GM04503 (cell line): ENCODE data around the gene ANKRD10.

Experiments
- DNase-seq: peaks from one replicate; pipeline ENCODE4 v3.0.0-alpha.2; 2012; ENCODE audit warnings: low read depth

ANKRD10 gene

GRCh38 chr13:110944968-110945927 is 30.4 kb upstream of the ANKRD10 start:
- no peak for DNase-seq

- peak; percentile 29 for DNase-seq
Measured at GRCh38 chr13:110944121-110944967, 29.5 kb upstream of the ANKRD10 start.

DNA sequence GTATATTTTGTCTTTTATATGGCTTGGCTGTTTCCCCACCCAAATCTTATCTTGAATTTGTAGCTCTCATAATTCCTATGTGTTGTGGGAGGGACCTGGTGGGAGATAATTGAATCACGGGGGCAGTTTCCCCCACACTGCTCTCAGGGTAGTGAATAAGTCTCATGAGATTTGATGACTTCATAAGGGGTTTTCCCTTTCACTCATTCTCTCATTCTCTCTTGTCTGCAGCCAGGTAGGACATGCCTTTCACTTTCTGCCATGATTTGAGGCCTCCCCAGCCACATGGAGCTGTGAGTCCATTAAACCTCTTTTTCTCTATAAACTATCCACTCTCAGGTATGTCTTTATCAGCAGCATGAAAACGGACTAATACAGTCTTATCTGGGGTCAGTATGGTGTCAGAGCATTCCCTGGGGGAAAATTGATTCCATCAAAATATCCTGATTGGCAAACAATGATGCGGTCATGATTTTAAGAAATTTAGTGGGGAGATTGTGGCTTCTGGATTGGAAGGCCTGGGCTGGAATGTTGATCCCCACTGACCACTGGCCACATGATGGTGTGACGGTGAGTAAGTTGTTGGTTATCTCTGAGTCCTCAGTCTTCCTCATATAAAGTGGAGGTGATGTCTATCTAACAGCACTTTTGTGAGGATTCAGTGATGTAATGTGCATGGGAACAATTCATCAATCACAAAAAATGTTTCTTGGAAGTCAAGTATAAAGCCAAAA is 27.5 kb upstream of the ANKRD10 start:
- no peak for DNase-seq

GRCh38 chr13:110938662-110939421 is 24.0 kb upstream of the ANKRD10 start:
- no peak for DNase-seq

GRCh38 chr13:110937511-110938285 is 22.8 kb upstream of the ANKRD10 start:
- no peak for DNase-seq

DNA sequence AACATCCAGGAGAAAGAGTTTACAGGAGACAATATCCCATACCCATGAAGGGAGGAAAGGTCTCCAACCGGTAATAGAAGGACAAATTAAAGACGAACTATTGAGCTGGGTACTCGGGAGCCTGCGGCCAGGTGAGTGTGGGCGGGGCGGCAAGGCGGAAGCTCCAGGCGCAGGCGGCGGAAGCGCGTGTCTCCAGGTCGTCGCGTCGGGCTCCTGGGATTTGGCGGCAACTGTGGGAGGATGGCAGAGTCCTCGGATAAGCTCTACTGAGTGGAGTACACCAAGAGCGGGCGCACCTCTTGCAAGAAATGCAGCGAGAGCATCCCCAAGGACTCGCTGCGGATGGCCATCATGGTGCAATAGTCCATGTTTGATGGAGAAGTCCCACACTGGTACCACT is 21.6 kb upstream of the ANKRD10 start:
- no peak for DNase-seq

GRCh38 chr13:110932588-110932987 is 17.7 kb upstream of the ANKRD10 start:
- no peak for DNase-seq

DNA sequence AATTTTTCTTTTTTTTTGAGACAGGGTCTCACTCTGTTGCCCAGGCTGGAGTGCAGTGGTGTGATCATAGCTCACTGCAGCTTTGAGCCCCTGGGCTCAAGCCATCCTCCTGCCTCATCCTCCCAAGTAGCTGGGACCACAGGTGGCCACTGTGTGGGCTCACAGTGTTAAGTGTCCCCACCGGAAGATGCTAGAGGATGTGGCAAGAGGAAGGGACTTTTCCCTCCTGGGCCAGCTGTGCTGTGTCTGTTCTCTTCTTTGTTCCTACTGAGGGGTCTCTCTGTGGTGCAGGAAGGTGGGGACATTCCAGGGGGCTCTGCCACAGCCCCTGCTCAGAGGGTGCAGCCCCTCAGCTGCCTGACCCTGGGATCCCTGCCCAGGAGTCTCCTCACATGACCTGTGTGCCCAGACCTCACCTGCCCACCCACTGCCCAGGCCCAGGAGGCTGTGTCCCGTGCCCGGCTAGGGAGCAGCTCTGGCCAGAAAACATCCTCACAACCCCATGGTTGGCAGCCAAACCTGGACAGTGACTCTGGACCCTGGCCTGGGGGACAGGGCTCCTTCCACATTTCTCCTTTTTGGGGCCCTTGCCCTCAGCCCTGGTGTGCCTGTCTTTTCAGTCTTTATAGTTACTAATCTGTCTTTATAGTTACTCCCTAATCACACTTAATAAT is 14.4 kb upstream of the ANKRD10 start:
- DNase-seq: no peak

GRCh38 chr13:110925023-110925612 is 10.2 kb upstream of the ANKRD10 start:
- no peak for DNase-seq

DNA sequence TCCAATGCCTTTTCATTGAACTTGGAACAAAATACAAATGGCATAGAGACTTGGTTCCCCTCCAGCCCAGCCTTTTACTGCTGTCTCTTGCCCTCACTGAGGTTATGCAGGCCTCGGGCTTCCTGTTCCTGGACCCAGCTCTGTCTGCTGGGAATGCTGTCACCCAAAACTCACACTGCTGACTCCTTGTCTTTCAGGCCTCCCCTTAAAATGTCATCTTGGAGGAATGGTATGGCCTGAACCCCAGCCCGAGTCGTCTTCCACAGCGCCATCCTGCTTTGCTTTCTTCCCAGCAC is 9.7 kb upstream of the ANKRD10 start:
- no peak for DNase-seq

GRCh38 chr13:110923777-110924638 is 9.1 kb upstream of the ANKRD10 start:
- no peak for DNase-seq

- DNase-seq: no peak
Measured at GRCh38 chr13:110923086-110923485, 8.2 kb upstream of the ANKRD10 start.

GRCh38 chr13:110922506-110922905 is 7.6 kb upstream of the ANKRD10 start:
- DNase-seq: no peak

GRCh38 chr13:110921695-110922094 is 6.8 kb upstream of the ANKRD10 start:
- DNase-seq: no peak

GRCh38 chr13:110921209-110921608 is 6.3 kb upstream of the ANKRD10 start:
- DNase-seq: no peak

DNA sequence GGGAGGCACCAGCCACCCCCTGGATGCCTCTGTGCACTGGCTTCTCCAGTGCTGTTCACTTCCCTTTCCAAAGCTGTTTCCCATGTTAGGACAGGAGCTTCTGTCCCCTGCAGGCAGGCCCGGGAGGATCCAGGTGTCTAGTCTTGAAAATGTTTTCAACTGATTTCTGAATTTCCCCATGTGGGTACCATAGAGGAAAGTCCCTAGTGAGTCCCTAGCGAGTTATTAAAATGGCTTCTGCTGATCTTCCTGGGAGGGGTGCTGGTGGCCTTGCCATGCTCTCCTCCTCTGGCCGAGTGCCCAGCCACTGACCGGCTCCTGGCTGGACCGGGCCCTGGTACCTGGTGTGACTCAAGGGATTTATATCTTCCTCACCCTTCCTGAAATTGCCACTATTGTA is 5.2 kb upstream of the ANKRD10 start:
- no peak for DNase-seq

- peak; percentile 61 for DNase-seq
Measured at GRCh38 chr13:110916301-110917142, 1.7 kb upstream of the ANKRD10 start.

DNA sequence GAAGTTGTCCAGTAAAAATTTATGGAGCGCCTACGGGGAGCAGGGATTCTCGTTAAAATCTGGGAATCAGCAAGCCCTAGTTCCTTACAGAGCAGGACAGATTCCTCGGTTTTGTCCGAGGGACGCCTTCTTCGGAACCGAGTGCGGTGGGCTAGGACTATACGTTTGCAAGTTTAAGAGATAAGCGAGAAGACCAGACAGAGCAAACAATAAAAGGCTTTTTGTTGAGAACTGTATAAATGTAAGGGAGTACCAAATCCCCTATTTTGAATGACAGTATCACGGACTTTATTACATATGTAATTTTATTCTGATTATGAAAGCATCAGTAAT is 971 bp upstream of the ANKRD10 start:
- DNase-seq: no peak
